GM15510 (cell line): ENCODE data around the gene PPP1R15A.

Experiments
- POLR2A ChIP-seq: IDR thresholded peaks from 3 replicates; pipeline ENCODE4 v1.6.1; 2011; ENCODE audit warnings: borderline replicate concordance; ENCODE audit not compliant: insufficient read length; ENCODE audit errors: extremely low read depth

Gene PPP1R15A

DNA sequence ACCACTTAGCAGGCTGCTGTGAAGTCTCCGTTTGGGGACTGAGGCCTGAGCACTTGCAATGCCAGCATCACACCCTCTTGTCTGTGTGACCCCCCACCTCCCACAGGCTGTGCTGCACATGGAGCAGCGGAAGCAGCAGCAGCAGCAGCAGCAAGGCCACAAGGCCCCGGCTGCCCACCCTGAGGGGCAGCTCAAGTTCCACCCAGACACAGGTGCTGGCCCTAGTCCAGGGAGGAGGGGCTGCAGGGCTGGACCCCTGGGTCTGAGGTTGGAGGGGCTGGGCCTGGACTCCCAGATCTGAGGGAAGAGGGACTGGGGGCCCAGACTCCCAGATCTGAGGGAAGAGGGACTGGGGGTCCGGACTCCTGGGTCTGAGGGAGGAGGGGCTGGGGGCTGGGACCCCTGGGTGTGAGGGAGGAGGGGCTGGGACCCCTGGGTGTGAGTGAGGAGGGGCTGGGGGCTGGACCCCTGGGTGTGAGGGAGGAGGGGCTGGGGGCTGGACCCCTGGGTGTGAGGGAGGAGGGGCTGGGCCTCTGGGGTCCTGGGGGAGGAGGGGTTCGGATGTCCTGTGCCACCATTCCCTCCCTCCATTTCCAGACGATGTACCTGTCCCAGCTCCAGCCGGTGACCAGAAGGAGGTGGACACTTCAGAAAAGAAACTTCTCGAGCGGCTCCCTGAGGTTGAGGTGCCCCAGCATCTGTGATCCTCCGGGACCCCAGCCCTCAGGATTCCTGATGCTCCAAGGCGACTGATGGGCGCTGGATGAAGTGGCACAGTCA, 49.7 kb downstream of the PPP1R15A start:
- no peak for TF ChIP-seq POLR2A

DNA sequence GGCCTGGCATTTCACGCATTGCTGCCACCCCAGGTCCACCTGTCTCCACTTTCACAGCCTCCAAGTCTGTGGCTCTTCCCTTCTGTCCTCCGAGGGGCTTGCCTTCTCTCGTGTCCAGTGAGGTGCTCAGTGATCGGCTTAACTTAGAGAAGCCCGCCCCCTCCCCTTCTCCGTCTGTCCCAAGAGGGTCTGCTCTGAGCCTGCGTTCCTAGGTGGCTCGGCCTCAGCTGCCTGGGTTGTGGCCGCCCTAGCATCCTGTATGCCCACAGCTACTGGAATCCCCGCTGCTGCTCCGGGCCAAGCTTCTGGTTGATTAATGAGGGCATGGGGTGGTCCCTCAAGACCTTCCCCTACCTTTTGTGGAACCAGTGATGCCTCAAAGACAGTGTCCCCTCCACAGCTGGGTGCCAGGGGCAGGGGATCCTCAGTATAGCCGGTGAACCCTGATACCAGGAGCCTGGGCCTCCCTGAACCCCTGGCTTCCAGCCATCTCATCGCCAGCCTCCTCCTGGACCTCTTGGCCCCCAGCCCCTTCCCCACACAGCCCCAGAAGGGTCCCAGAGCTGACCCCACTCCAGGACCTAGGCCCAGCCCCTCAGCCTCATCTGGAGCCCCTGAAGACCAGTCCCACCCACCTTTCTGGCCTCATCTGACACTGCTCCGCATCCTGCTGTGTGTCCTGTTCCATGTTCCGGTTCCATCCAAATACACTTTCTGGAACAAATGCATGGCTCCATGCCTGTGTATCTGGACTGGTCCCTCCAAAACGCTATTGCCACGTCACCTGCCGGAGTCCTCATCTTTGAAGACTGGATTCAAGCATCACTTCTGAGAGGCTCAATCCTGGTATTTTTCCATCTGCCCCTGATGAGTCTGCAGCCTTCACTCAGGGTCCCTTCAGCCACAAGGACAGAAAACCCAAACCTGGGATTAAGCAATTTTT, 50.6 kb downstream of the PPP1R15A start:
- TF ChIP-seq POLR2A, result no peak

- no peak for TF ChIP-seq POLR2A
These were observed 53.1 kb downstream of the PPP1R15A start for GRCh38 chr19:48925240-48925843.
